Measurements from ENCODE around the gene DHRS2. TPM values are rescaled to one million over a fixed set of nuclear protein-coding genes. Genes with fewer than 3 reads are reported as not detected.
A peak's percentile ranks its signal among the peaks of the same experiment; 100 is the strongest.

The DHRS2 gene
- total and polyA plus RNA-seq, 2 of the 13 experiments (the other 11 are each of a cell fraction or from before 2014, with no cell fraction given) = 1,621 to 3,021 TPM

- TF ChIP-seq ZNF770 (CRISPR knock-in tag; IDR thresholded peaks at IDR 0.05) (no peak), EZH2 (conservative IDR thresholded peaks at IDR 0.05; ENCODE audit: low read depth, low read length) (no peak), SOX5 (CRISPR knock-in tag; IDR thresholded peaks at IDR 0.05; ENCODE audit: borderline replicate concordance) (peak; percentile 82), MAFG (CRISPR knock-in tag; IDR thresholded peaks at IDR 0.05) (no peak), SKI (IDR thresholded peaks at IDR 0.05; ENCODE audit: partially characterized antibody) (peak; percentile 34), RBFOX2 (IDR thresholded peaks at IDR 0.05; ENCODE audit: low read depth, low read length) (peak; percentile 89), ZFP41 (CRISPR knock-in tag; IDR thresholded peaks at IDR 0.05; ENCODE audit: borderline replicate concordance) (peak; percentile 97; the same call in 1 of the 2 replicates), GFI1 (CRISPR knock-in tag; IDR thresholded peaks at IDR 0.05; ENCODE audit: borderline replicate concordance) (no peak), ZNF281 (CRISPR knock-in tag; IDR thresholded peaks at IDR 0.05; ENCODE audit: borderline replicate concordance) (peak; percentile 77), ZNF577 (CRISPR knock-in tag; IDR thresholded peaks at IDR 0.05; ENCODE audit: borderline replicate concordance, low read depth) (peak; percentile 90; the same call in 1 of the 2 replicates), POGZ (CRISPR knock-in tag; IDR thresholded peaks at IDR 0.05) (no peak), ZFP37 (CRISPR knock-in tag; IDR thresholded peaks at IDR 0.05; ENCODE audit: borderline replicate concordance) (no peak), TCF12 (IDR thresholded peaks at IDR 0.05) (no peak), TCF12 (CRISPR knock-in tag; IDR thresholded peaks at IDR 0.05) (no peak), ZNF33A (CRISPR knock-in tag; IDR thresholded peaks at IDR 0.05; ENCODE audit: borderline replicate concordance) (no peak), CCDC6 (CRISPR knock-in tag; IDR thresholded peaks at IDR 0.05) (no peak), RERE (CRISPR knock-in tag; IDR thresholded peaks at IDR 0.05; ENCODE audit: low read depth) (peak; percentile 73; the same call in 1 of the 2 replicates)
- TF ChIP-seq, protein P1, sequence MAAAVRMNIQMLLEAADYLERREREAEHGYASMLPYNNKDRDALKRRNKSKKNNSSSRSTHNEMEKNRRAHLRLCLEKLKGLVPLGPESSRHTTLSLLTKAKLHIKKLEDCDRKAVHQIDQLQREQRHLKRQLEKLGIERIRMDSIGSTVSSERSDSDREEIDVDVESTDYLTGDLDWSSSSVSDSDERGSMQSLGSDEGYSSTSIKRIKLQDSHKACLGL (CRISPR knock-in tag; IDR thresholded peaks at IDR 0.05) = no peak
These were observed at the start of gene DHRS2 (continued) for GRCh38 chr14:23636317-23637211.

Measured in HepG2 (cell line).